Spleen (tissue), 7 donors: Measurements from ENCODE around the gene RXRB.
A peak's percentile ranks its signal among the peaks of the same experiment; 100 is the strongest.

Experiments
- POLR2A ChIP-seq, 3 donors: fragments of 450-650 bp; IDR thresholded peaks; one replicate each; pipeline ENCODE4 v1.5.1; 2017; ENCODE audit warnings: antibody characterized with exemption in 3 of 3, mild to moderate bottlenecking in 1 of 3
- TF ChIP-seq, protein P1 (sequence below), 11 experiments: fragments of 200-600 bp in 7 of 11; fragments of 450-650 bp in 4 of 11; sonication (generic) in 4 of 11; IDR thresholded peaks in 8 of 11; conservative IDR thresholded peaks in 3 of 11; 1 replicate in 7 of 11; 2 replicates in 4 of 11; pipeline versions ENCODE4 v1.4.0 to v1.8.0; 2016 to 2021; ENCODE audit warnings: antibody characterized with exemption in 11 of 11, inconsistent platforms in 4 of 11, mild to moderate bottlenecking in 1 of 11
- donor health status: DM: no; HTN: no; CAD: no; lungs with moderate emphysema.
- donor health status: DM: no; HTN: no; CAD: no.
- donor health status: DM: no; HTN: no; CAD: no.

DNA sequence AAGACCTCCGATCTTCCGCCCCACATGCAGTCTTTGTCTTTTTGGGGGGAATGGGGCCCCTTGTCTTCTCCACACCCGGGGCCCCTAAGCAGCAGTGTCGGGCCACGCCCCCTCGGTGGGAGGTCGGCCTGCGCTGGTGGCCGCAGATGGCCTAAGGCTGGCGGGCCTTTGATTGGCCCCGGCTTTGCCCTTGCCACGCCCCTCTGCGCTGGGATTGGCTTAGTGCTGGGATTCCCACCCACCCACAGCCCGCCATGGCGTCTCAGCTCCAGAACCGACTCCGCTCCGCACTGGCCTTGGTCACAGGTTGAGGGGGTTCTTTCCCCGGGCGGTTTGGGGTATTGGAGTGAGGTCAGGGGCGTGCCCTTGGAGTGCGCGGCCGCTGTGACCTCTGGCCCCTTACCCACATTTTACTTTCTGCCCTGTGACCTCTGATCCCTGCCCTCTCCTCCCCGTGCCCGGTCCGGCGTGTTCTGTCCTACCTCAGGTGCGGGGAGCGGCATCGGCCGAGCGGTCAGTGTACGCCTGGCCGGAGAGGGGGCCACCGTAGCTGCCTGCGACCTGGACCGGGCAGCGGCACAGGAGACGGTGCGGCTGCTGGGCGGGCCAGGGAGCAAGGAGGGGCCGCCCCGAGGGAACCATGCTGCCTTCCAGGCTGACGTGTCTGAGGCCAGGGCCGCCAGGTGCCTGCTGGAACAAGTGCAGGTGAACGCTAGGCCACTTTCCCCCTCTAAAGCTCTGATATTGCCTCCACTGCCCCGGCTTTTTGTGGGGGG, 4.1 kb upstream of the RXRB start, which contains the start of gene HSD17B8:
- TF ChIP-seq, protein P1, sequence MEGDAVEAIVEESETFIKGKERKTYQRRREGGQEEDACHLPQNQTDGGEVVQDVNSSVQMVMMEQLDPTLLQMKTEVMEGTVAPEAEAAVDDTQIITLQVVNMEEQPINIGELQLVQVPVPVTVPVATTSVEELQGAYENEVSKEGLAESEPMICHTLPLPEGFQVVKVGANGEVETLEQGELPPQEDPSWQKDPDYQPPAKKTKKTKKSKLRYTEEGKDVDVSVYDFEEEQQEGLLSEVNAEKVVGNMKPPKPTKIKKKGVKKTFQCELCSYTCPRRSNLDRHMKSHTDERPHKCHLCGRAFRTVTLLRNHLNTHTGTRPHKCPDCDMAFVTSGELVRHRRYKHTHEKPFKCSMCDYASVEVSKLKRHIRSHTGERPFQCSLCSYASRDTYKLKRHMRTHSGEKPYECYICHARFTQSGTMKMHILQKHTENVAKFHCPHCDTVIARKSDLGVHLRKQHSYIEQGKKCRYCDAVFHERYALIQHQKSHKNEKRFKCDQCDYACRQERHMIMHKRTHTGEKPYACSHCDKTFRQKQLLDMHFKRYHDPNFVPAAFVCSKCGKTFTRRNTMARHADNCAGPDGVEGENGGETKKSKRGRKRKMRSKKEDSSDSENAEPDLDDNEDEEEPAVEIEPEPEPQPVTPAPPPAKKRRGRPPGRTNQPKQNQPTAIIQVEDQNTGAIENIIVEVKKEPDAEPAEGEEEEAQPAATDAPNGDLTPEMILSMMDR (IDR thresholded peaks at IDR 0.05 in 8 of 11, conservative IDR thresholded peaks at IDR 0.05 in 3 of 11) = peak in 1 of 11 experiments; percentile 33
- TF ChIP-seq POLR2A (IDR thresholded peaks at IDR 0.05) = no peak
